Upper lobe of right lung (tissue), 1 donor: Measurements from ENCODE around the gene CBL. TPM values are rescaled to one million over a fixed set of nuclear protein-coding genes. Genes with fewer than 3 reads are reported as not detected.
A peak's percentile ranks its signal among the peaks of the same experiment; 100 is the strongest.

Source experiments
- ATAC-seq: fragments of 200-7000 bp; cut with Tn5 transposase; one replicate; pipeline ENCODE4 v1.9.1; 2020; ENCODE audit warnings: mild to moderate bottlenecking, moderate library complexity
- DNase-seq: peaks from one replicate; pipeline ENCODE4 v3.0.0-alpha.2; 2020
- H3K27ac ChIP-seq: fragments of 200-600 bp; one replicate; pipeline ENCODE4 v1.8.0; 2022
- H3K27me3 ChIP-seq: fragments of 200-600 bp; one replicate; pipeline ENCODE4 v1.8.0; 2022; ENCODE audit warnings: mild to moderate bottlenecking
- H3K36me3 ChIP-seq: fragments of 200-600 bp; one replicate; pipeline ENCODE4 v1.8.0; 2022
- H3K4me1 ChIP-seq: fragments of 200-600 bp; one replicate; pipeline ENCODE4 v1.8.0; 2022
- H3K4me3 ChIP-seq: fragments of 200-600 bp; one replicate; pipeline ENCODE4 v1.8.0; 2022; ENCODE audit warnings: mild to moderate bottlenecking
- H3K9me3 ChIP-seq: fragments of 200-600 bp; one replicate; pipeline ENCODE4 v1.8.0; 2022
- intact Hi-C: fragments of 100-400 bp; cut with DNase I; formaldehyde crosslinking; loops from one replicate; pipeline ENCODE4 v1.11.0; 2022
- total RNA-seq: library from RNA; stranded (reverse); fragmentation: NEBNext Ultra II Directional; extraction: Animal tissue kit (Norgen Biotek cat#: 25700); gene quantifications from one replicate; pipeline ENCODE4 v1.2.1, GENCODE V29; 2021
- TF ChIP-seq, protein P1 (sequence below): fragments of 200-600 bp; IDR thresholded peaks from one replicate; pipeline ENCODE4 v1.8.0; 2022; ENCODE audit warnings: antibody characterized with exemption
- donor health status: DM: no; HTN: yes; CAD: no; lungs with severe emphysema.

CBL gene
- total RNA-seq, 1 donor from 2014 or later: 30.0 TPM

DNA sequence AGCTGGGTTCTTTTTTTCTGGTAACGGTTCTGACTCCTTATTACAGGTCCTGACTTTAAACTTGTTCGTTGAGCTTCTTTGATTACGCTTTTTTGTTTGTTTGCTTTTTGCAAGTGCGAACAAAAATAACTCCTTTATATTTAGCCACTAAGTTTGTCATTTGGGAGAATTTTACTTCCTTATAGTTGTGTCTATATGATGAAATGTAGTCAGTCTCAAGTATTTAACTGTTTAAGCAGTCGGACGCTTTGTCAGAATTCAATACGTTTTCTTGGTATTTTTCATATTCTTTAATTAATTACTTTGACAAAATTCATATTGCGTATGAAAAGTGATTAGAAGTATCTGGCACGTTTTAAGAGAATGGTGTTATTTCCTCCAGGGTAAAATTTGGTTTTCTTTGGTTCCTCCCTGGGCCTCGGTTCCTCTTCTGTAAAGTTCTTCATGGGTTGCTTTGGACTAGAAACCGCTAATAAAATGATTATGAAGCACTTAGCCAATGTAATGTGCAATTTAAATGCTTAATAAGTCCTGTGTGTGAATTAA is 1.3 kb downstream of the CBL start:
- Histone ChIP-seq H3K4me1 (peaks cover 13% of the 10 kb centered on the region), H3K36me3 (no peaks in the 10 kb centered on the region), H3K27ac (peak overlapping the region; percentile 85), H3K27me3 (no peaks in the 10 kb centered on the region), H3K9me3 (no peaks in the 10 kb centered on the region), H3K4me3 (peak overlapping the region; percentile 93)
- intact Hi-C loops: loop anchor here (10.0 kb wide), 1 partner anchor 107 kb away; the partner anchor contains the start of gene MCAM
- TF ChIP-seq, protein P1, sequence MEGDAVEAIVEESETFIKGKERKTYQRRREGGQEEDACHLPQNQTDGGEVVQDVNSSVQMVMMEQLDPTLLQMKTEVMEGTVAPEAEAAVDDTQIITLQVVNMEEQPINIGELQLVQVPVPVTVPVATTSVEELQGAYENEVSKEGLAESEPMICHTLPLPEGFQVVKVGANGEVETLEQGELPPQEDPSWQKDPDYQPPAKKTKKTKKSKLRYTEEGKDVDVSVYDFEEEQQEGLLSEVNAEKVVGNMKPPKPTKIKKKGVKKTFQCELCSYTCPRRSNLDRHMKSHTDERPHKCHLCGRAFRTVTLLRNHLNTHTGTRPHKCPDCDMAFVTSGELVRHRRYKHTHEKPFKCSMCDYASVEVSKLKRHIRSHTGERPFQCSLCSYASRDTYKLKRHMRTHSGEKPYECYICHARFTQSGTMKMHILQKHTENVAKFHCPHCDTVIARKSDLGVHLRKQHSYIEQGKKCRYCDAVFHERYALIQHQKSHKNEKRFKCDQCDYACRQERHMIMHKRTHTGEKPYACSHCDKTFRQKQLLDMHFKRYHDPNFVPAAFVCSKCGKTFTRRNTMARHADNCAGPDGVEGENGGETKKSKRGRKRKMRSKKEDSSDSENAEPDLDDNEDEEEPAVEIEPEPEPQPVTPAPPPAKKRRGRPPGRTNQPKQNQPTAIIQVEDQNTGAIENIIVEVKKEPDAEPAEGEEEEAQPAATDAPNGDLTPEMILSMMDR: no peak
- no peak for DNase-seq
- ATAC-seq: no peak

DNA sequence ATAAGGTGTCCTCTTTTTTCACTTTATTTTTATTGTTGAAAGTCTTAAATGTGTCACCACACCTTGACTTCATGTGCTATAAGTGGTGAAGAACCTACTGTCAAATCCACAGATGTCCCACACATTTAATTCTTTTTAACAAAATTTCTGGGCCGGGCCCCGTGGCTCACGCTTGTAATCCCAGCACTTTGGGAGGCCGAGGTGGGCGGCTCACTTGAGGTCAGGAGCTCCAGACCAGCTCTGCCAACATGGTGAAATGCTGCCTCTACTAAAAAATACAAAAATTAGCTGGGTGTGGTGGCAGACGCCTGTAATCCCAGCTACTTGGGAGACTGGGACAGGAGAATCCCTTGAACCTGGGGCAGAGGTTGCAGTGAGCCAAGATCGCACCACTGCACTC is 3.0 kb downstream of the CBL start:
- intact Hi-C loops: loop anchor here (10.0 kb wide), 1 partner anchor 106 kb away; the partner anchor contains the start of gene MCAM
- peaks cover 20% of the 10 kb centered on the region for H3K4me1 ChIP-seq
- DNase-seq (no peak), ATAC-seq (no peak)
- H3K4me3 ChIP-seq: no peak overlapping the region
- H3K9me3 ChIP-seq: no peaks in the 10 kb centered on the region
- H3K27ac ChIP-seq: no peak overlapping the region
- no peaks in the 10 kb centered on the region for H3K36me3 ChIP-seq
- no peaks in the 10 kb centered on the region for H3K27me3 ChIP-seq
- TF ChIP-seq, protein P1: no peak

DNA sequence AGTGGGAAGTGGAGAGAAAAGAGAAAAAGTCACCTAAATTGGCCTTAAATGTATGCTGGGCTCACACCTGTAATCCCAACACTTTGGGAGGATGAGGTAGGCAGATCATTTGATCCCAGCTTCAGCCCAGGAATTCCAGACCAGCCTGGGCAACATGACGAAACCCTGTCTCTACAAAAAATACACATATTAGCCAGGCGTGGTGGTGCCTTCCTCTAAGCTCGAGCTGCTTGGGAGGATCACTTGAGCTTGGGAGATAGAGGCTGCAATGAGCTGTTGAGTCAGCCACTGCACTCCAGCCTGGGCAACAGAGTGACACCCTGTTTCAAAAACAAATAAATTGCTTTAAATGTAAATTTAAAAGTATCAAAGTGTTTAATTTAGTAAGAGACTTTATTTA is 3.9 kb downstream of the CBL start:
- H3K4me1 ChIP-seq: peaks cover 20% of the 10 kb centered on the region
- no peak for DNase-seq
- TF ChIP-seq, protein P1: no peak
- no peaks in the 10 kb centered on the region for H3K36me3 ChIP-seq
- H3K27ac ChIP-seq: no peak overlapping the region
- H3K9me3 ChIP-seq: no peaks in the 10 kb centered on the region
- ATAC-seq: no peak
- no peak overlapping the region for H3K4me3 ChIP-seq
- intact Hi-C loops: no loop called here
- no peaks in the 10 kb centered on the region for H3K27me3 ChIP-seq

DNA sequence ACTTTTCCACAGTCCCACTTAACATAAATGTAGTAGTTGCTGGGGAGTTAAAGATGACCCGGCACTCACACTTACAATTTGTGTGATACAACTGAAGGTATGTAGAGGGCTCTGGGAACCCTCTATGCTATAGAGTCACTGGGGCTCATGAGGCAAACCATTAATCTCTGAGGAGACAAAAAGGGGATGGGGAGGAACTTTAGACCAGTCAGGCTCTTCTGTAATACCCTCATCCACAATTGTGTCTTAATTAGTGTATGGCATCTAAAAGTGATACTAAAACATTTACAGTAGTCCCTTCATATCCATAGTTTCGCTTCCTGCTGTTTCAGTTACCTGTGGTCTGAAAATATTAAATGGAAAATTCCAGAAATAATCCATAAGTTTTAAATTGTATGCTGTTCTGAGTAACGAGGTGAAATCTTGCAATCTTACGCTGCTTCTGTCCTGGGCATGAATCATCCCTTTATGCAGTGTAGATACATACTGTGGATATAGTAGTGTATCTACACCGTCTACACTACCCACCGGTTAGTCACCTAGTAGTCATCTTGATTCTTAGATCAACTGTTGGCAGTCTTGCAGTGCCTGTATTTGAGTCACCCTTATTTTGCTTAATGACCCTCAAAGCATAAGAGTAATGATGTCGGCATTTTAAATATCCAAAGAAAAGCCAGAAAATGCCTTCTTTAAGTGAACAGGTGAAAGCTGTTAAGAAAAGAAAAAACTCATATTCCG is 12.2 kb downstream of the CBL start:
- no peak for DNase-seq
- no peak for ATAC-seq
- Histone ChIP-seq H3K27me3 (no peaks in the 10 kb centered on the region), H3K9me3 (no peaks in the 10 kb centered on the region), H3K4me3 (no peak overlapping the region), H3K4me1 (no peaks in the 10 kb centered on the region), H3K36me3 (no peaks in the 10 kb centered on the region), H3K27ac (no peak overlapping the region)
- intact Hi-C loops: no loop called here
- TF ChIP-seq, protein P1: no peak

DNA sequence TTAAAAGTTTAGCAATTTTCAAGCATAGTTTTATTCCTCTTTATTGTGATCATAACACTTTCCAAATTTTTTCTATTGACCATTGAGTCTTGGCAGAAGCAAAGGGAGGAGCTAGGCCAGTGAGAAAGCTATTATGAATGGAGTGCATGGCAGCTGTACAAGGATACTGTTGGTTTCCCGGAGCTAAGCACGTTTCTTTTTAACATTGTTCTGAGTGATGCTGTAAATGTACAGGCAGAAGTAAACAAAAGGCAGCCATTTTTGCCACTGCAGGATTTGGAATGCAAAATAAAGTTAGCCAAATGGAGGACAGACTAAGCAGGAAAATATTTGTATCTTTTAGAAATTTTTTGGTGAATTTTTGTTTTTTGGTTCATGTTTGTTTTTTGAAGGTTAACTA is 16.2 kb downstream of the CBL start:
- Histone ChIP-seq H3K9me3 (no peaks in the 10 kb centered on the region), H3K27ac (no peak overlapping the region), H3K4me1 (no peaks in the 10 kb centered on the region), H3K4me3 (no peak overlapping the region), H3K36me3 (no peaks in the 10 kb centered on the region), H3K27me3 (no peaks in the 10 kb centered on the region)
- TF ChIP-seq, protein P1: no peak
- DNase-seq: no peak
- intact Hi-C loops: no loop called here
- ATAC-seq: no peak
